GM12801 (cell line): ENCODE measurements around the gene STAB2.

Experiments used
- CTCF ChIP-seq: IDR thresholded peaks from one replicate; pipeline ENCODE4 v1.5.1; 2011; ENCODE audit warnings: control low read depth; ENCODE audit not compliant: insufficient read length; ENCODE audit errors: extremely low read depth

Gene STAB2

GRCh38 chr12:103586791-103587370, at the start of gene STAB2:
Gene STAB2, plus strand, starts transcription at chr12:103587273. Its CDS starts 204 bp downstream, at chr12:103587477.
- no peak for TF ChIP-seq CTCF

- TF ChIP-seq CTCF = no peak
Observed at GRCh38 chr12:103538397-103538796, 48.7 kb upstream of the STAB2 start.

- TF ChIP-seq CTCF = no peak
Observed at GRCh38 chr12:103540319-103540718, 46.8 kb upstream of the STAB2 start.

GRCh38 chr12:103542078-103542477, 45.0 kb upstream of the STAB2 start:
- TF ChIP-seq CTCF = no peak

GRCh38 chr12:103546959-103547358, 40.1 kb upstream of the STAB2 start:
- no peak for TF ChIP-seq CTCF

- no peak for TF ChIP-seq CTCF
Observed at GRCh38 chr12:103547376-103547775, 39.7 kb upstream of the STAB2 start.

GRCh38 chr12:103547929-103548328, 39.1 kb upstream of the STAB2 start:
- no peak for TF ChIP-seq CTCF
